ENCODE results near the gene TET2.

The TET2 gene

GRCh38 chr4:105137121-105137875, 9.4 kb upstream of the TET2 start:
- TF ChIP-seq CTCF (conservative IDR thresholded peaks at IDR 0.05; ENCODE audit: control insufficient read depth, insufficient read depth, low read depth, low read length) = no peak
- H3K4me3 ChIP-seq (ENCODE audit: control insufficient read depth, low read depth, low read length) = no peak overlapping the region
- DNase-seq (ENCODE audit: low read depth) = no peak

- H3K4me3 ChIP-seq (ENCODE audit: control insufficient read depth, low read depth, low read length) = no peak overlapping the region
- no peak for TF ChIP-seq CTCF (conservative IDR thresholded peaks at IDR 0.05; ENCODE audit: control insufficient read depth, insufficient read depth, low read depth, low read length)
- peak; percentile 68 for DNase-seq (ENCODE audit: low read depth)
Observed at GRCh38 chr4:105139646-105140045, 7.0 kb upstream of the TET2 start.

- peak; percentile 52 for DNase-seq (ENCODE audit: low read depth)
- peak; percentile 75 for TF ChIP-seq CTCF (conservative IDR thresholded peaks at IDR 0.05; ENCODE audit: control insufficient read depth, insufficient read depth, low read depth, low read length)
- no peak overlapping the region for H3K4me3 ChIP-seq (ENCODE audit: control insufficient read depth, low read depth, low read length)
Observed at GRCh38 chr4:105140684-105141490, 5.8 kb upstream of the TET2 start.

GRCh38 chr4:105145156-105145902, 1.3 kb upstream of the TET2 start:
- TF ChIP-seq CTCF (conservative IDR thresholded peaks at IDR 0.05; ENCODE audit: control insufficient read depth, insufficient read depth, low read depth, low read length) = no peak
- DNase-seq (ENCODE audit: low read depth) = peak; percentile 42

GRCh38 chr4:105145903-105146275, 787 bp upstream of the TET2 start:
- no peak for TF ChIP-seq CTCF (conservative IDR thresholded peaks at IDR 0.05; ENCODE audit: control insufficient read depth, insufficient read depth, low read depth, low read length)
- H3K4me3 ChIP-seq (ENCODE audit: control insufficient read depth, low read depth, low read length) = peak overlapping the region; percentile 58
- no peak for DNase-seq (ENCODE audit: low read depth)

More at GRCh38 chr4:105145156-105145902, 1.3 kb upstream of the TET2 start:
- H3K4me3 ChIP-seq (ENCODE audit: control insufficient read depth, low read depth, low read length) = peak overlapping the region; percentile 58

- no peak for DNase-seq (ENCODE audit: low read depth)
- TF ChIP-seq CTCF (conservative IDR thresholded peaks at IDR 0.05; ENCODE audit: control insufficient read depth, insufficient read depth, low read depth, low read length) = no peak
- peak overlapping the region; percentile 97 for H3K4me3 ChIP-seq (ENCODE audit: control insufficient read depth, low read depth, low read length)
Observed at GRCh38 chr4:105147016-105147552, 408 bp downstream of the TET2 start.

Data from fibroblast of mammary gland (primary cell).